ENCODE data around the gene SLC35B3. TPM values are rescaled to one million over a fixed set of nuclear protein-coding genes. Genes with fewer than 3 reads are reported as not detected.
"Not testable (repeated sequence)": the region's sequence is repeated elsewhere in the genome, so short reads cannot be mapped to it uniquely, and the experiment has no call there.

Gene SLC35B3
- 26.0 TPM for polyA plus RNA-seq (2013, experiment 1 of 2; ENCODE audit: insufficient read length)
- polyA plus RNA-seq (2013, experiment 2 of 2; ENCODE audit: insufficient read length) = 26.5 TPM

- peak; percentile 93 for DNase-seq
These were observed at the start of gene SLC35B3 for GRCh38 chr6:8435093-8435844. Gene SLC35B3, minus strand, starts transcription at chr6:8435545.

- DNase-seq = no peak
These were observed 48.3 kb upstream of the SLC35B3 start for GRCh38 chr6:8483650-8484049.

- DNase-seq = peak; percentile 1
These were observed 46.4 kb upstream of the SLC35B3 start for GRCh38 chr6:8481727-8482126.

- DNase-seq = no peak
These were observed 43.1 kb upstream of the SLC35B3 start for GRCh38 chr6:8478418-8478817.

GRCh38 chr6:8476656-8477055 is 41.3 kb upstream of the SLC35B3 start:
- DNase-seq = no peak

- DNase-seq = no peak
These were observed 33.4 kb upstream of the SLC35B3 start for GRCh38 chr6:8468552-8469356.

GRCh38 chr6:8462694-8463093 is 27.3 kb upstream of the SLC35B3 start:
- DNase-seq = no peak

GRCh38 chr6:8462169-8462568 is 26.8 kb upstream of the SLC35B3 start:
- no peak for DNase-seq

- DNase-seq = no peak
These were observed 11.0 kb upstream of the SLC35B3 start for GRCh38 chr6:8446391-8446790.

- DNase-seq = not testable (repeated sequence)
These were observed 10.6 kb upstream of the SLC35B3 start for GRCh38 chr6:8445930-8446329.

GRCh38 chr6:8442150-8442549 is 6.8 kb upstream of the SLC35B3 start:
- no peak for DNase-seq

- DNase-seq = peak; percentile 4
These were observed 6.1 kb upstream of the SLC35B3 start for GRCh38 chr6:8441452-8441851.

- no peak for DNase-seq
These were observed 4.4 kb upstream of the SLC35B3 start for GRCh38 chr6:8439601-8440268.

- no peak for DNase-seq
These were observed 2.5 kb upstream of the SLC35B3 start for GRCh38 chr6:8437813-8438212.

GRCh38 chr6:8436966-8437365 is 1.6 kb upstream of the SLC35B3 start:
- no peak for DNase-seq

- no peak for DNase-seq
These were observed 462 bp upstream of the SLC35B3 start for GRCh38 chr6:8435845-8436168.

GRCh38 chr6:8434727-8435092 is 635 bp downstream of the SLC35B3 start:
- DNase-seq = no peak

- DNase-seq = no peak
These were observed 2.7 kb downstream of the SLC35B3 start for GRCh38 chr6:8432614-8433013.

- no peak for DNase-seq
These were observed 5.5 kb downstream of the SLC35B3 start for GRCh38 chr6:8429821-8430220.

GRCh38 chr6:8426544-8426943 is 8.8 kb downstream of the SLC35B3 start:
- DNase-seq = not testable (repeated sequence)

GRCh38 chr6:8420031-8420588 is 15.2 kb downstream of the SLC35B3 start:
- DNase-seq = no peak

GRCh38 chr6:8415913-8416312 is 19.4 kb downstream of the SLC35B3 start:
- DNase-seq = no peak

- DNase-seq = no peak
These were observed 20.1 kb downstream of the SLC35B3 start for GRCh38 chr6:8415280-8415679.
